Glutamatergic neuron (in vitro differentiated cells): ENCODE data around the gene KCNT1. TPM values are rescaled to one million over a fixed set of nuclear protein-coding genes. Genes with fewer than 3 reads are reported as not detected.

Experiments used
- DNase-seq: peaks from one replicate; pipeline ENCODE4 v3.0.0; 2022
- H3K27ac Mint-ChIP-seq: one replicate; pipeline ENCODE4 v1.8.0; 2020; ENCODE audit warnings: mild to moderate bottlenecking, mixed read lengths, inconsistent platforms; ENCODE audit not compliant: unreplicated experiment
- H3K27me3 Mint-ChIP-seq: one replicate; pipeline ENCODE4 v1.8.0; 2020; ENCODE audit warnings: mild to moderate bottlenecking, moderate library complexity, mixed read lengths, inconsistent platforms; ENCODE audit not compliant: unreplicated experiment
- H3K36me3 Mint-ChIP-seq: one replicate; pipeline ENCODE4 v1.8.0; 2020; ENCODE audit warnings: mild to moderate bottlenecking, mixed read lengths, inconsistent platforms; ENCODE audit not compliant: unreplicated experiment
- H3K4me1 Mint-ChIP-seq: one replicate; pipeline ENCODE4 v1.8.0; 2020; ENCODE audit warnings: mild to moderate bottlenecking, low read depth, mixed read lengths, inconsistent platforms; ENCODE audit not compliant: unreplicated experiment
- H3K4me3 Mint-ChIP-seq: one replicate; pipeline ENCODE4 v1.8.0; 2020; ENCODE audit warnings: mild to moderate bottlenecking, mixed read lengths, inconsistent platforms; ENCODE audit not compliant: unreplicated experiment
- H3K9me3 Mint-ChIP-seq: one replicate; pipeline ENCODE4 v1.8.0; 2020; ENCODE audit warnings: mild to moderate bottlenecking, moderate library complexity, mixed read lengths, inconsistent platforms; ENCODE audit not compliant: unreplicated experiment
- total RNA-seq: library from RNA; stranded (reverse); fragmentation: NEBNext Ultra II Directional; extraction: Animal tissue kit (Norgen Biotek cat#: 25700); gene quantifications from one replicate; pipeline ENCODE4 v1.2.1, GENCODE V29; 2021; ENCODE audit not compliant: unreplicated experiment
- TF ChIP-seq, protein P1 (sequence below): fragments of 200-600 bp; sonication (generic); IDR thresholded peaks from one replicate; pipeline ENCODE4 v1.5.0; 2021; ENCODE audit not compliant: partially characterized antibody, unreplicated experiment

KCNT1 gene
- total RNA-seq, 1 donor from 2014 or later: 0.76 TPM

- no peak for DNase-seq
- Mint-ChIP-seq H3K27me3 (no peaks in the 10 kb centered on the region), H3K4me3 (no peak overlapping the region), H3K9me3 (peaks cover 1% of the 10 kb centered on the region), H3K4me1 (no peaks in the 10 kb centered on the region), H3K27ac (no peak overlapping the region), H3K36me3 (no peaks in the 10 kb centered on the region)
- TF ChIP-seq, protein P1, sequence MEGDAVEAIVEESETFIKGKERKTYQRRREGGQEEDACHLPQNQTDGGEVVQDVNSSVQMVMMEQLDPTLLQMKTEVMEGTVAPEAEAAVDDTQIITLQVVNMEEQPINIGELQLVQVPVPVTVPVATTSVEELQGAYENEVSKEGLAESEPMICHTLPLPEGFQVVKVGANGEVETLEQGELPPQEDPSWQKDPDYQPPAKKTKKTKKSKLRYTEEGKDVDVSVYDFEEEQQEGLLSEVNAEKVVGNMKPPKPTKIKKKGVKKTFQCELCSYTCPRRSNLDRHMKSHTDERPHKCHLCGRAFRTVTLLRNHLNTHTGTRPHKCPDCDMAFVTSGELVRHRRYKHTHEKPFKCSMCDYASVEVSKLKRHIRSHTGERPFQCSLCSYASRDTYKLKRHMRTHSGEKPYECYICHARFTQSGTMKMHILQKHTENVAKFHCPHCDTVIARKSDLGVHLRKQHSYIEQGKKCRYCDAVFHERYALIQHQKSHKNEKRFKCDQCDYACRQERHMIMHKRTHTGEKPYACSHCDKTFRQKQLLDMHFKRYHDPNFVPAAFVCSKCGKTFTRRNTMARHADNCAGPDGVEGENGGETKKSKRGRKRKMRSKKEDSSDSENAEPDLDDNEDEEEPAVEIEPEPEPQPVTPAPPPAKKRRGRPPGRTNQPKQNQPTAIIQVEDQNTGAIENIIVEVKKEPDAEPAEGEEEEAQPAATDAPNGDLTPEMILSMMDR: no peak
These were observed 73.0 kb downstream of the KCNT1 start for GRCh38 chr9:135774794-135775525.

DNA sequence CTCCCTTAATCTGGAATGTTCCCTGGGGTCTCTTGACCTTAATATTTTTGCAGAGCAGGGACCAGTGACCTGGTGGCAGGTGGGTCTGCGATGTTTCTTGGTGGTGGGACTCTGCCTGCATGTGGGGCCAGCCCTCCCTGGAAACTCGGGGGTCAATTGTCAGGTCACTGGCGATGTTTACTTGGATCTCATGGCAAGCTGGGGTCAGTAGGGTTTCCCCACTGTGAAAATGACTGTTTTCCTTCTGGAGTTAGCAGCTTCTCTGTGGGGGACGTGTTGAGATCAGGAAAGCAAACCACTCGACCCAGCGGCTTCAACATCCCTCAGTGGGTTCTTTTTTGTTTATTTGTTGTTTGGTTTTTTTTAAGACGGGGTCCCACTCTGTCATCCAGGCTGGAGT, 73.9 kb downstream of the KCNT1 start:
- Mint-ChIP-seq H3K27ac (no peak overlapping the region), H3K4me3 (no peak overlapping the region), H3K36me3 (no peaks in the 10 kb centered on the region), H3K9me3 (peaks cover 1% of the 10 kb centered on the region), H3K27me3 (no peaks in the 10 kb centered on the region), H3K4me1 (no peaks in the 10 kb centered on the region)
- TF ChIP-seq, protein P1: no peak
- no peak for DNase-seq

DNA sequence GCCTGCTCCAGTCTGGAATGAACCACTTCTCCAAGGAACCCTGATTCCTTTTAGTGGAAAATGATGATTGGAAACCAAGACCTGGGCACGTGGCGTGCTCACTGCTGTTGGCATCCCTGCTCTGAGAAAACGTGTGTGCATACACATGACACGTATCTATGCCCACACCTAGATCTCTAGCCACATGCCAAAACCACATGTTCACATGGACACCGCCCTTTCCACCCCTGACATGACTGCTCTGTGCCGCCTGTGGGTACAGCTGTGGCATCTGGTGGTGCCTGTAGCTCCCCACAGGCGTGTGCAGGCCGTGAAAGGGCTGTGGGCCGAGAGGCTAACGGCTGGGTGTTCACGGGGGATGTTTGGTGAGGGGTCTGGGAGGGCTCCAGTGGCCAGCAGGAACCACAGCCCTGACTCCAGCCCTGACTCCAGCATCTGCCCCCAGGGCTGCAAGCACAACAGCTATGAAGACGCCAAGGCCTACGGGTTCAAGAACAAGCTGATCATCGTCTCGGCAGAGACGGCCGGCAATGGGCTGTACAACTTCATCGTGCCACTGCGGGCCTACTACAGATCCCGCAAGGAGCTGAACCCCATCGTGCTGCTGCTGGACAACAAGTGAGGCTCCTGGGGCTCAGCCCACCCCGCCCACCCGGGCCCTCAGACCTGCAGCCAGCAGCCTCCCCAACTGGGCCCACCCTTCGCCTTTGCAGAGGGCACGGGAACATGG, 75.1 kb downstream of the KCNT1 start:
- DNase-seq: no peak
- H3K9me3 Mint-ChIP-seq: peaks cover 3% of the 10 kb centered on the region
- no peak overlapping the region for H3K4me3 Mint-ChIP-seq
- TF ChIP-seq, protein P1: no peak
- H3K27me3 Mint-ChIP-seq: no peaks in the 10 kb centered on the region
- no peaks in the 10 kb centered on the region for H3K4me1 Mint-ChIP-seq
- H3K27ac Mint-ChIP-seq: no peak overlapping the region
- no peaks in the 10 kb centered on the region for H3K36me3 Mint-ChIP-seq

- no peak overlapping the region for H3K4me3 Mint-ChIP-seq
- no peaks in the 10 kb centered on the region for H3K4me1 Mint-ChIP-seq
- no peaks in the 10 kb centered on the region for H3K27me3 Mint-ChIP-seq
- no peak overlapping the region for H3K27ac Mint-ChIP-seq
- peaks cover 3% of the 10 kb centered on the region for H3K9me3 Mint-ChIP-seq
- no peak for DNase-seq
- TF ChIP-seq, protein P1: no peak
- no peaks in the 10 kb centered on the region for H3K36me3 Mint-ChIP-seq
These were observed 75.7 kb downstream of the KCNT1 start for GRCh38 chr9:135777623-135778177.

GRCh38 chr9:135778421-135778820, 76.4 kb downstream of the KCNT1 start:
- Mint-ChIP-seq H3K4me1 (no peaks in the 10 kb centered on the region), H3K9me3 (peaks cover 3% of the 10 kb centered on the region), H3K36me3 (no peaks in the 10 kb centered on the region), H3K27ac (no peak overlapping the region), H3K4me3 (no peak overlapping the region), H3K27me3 (no peaks in the 10 kb centered on the region)
- TF ChIP-seq, protein P1: no peak
- DNase-seq: no peak
